Measurements from ENCODE around the gene TRIM5. TPM values are rescaled to one million over a fixed set of nuclear protein-coding genes. Genes with fewer than 3 reads are reported as not detected.
"Not testable (repeated sequence)": the region's sequence is repeated elsewhere in the genome, so short reads cannot be mapped to it uniquely, and the experiment has no call there.

TRIM5 gene, protein sequence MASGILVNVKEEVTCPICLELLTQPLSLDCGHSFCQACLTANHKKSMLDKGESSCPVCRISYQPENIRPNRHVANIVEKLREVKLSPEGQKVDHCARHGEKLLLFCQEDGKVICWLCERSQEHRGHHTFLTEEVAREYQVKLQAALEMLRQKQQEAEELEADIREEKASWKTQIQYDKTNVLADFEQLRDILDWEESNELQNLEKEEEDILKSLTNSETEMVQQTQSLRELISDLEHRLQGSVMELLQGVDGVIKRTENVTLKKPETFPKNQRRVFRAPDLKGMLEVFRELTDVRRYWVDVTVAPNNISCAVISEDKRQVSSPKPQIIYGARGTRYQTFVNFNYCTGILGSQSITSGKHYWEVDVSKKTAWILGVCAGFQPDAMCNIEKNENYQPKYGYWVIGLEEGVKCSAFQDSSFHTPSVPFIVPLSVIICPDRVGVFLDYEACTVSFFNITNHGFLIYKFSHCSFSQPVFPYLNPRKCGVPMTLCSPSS
- 10 to 100 TPM; 37.2 to 38.0 TPM for total RNA-seq

DNA sequence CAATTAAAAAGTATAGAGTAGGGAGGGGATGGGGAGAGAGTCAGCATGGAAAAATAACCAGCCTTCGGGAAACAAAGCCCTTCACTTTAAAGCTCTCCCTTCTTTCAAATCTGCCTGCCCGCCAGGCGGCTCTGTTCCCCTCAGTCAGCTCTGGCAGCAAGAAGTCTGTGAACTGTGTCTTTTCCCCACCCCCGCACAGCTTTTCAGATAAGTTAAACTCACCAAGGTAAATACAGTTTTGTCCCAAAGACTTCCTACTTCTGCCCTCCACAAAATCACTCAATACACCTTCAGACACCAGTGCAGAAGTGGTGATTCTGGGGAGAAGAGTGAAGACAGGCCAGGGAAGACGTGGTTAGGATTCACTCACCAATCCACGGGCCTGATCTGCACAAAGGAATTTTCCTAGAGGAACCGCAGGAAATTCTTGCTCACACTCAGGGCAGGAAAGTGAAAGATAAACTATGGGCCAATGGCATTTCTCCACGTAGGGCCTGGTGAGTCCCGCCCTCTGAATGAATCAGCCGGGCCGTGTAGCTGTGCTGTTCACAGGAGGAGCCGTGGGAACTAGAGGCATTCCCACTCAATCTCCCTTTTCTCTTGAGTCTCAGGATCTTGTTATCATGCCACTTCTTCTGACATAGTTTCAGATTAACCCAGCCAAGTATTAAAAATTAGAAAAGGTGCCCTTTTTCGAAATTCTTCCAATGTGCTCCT, at the start of gene TRIM5:
TSS of gene TRIM5 (minus strand) at position 429 of the 717 bp plus-strand sequence. CDS start 4,897 bp downstream, outside the sequence.
- peak within 1 kb of the TSS; percentile 96 for H3K4me3 Mint-ChIP-seq

DNA sequence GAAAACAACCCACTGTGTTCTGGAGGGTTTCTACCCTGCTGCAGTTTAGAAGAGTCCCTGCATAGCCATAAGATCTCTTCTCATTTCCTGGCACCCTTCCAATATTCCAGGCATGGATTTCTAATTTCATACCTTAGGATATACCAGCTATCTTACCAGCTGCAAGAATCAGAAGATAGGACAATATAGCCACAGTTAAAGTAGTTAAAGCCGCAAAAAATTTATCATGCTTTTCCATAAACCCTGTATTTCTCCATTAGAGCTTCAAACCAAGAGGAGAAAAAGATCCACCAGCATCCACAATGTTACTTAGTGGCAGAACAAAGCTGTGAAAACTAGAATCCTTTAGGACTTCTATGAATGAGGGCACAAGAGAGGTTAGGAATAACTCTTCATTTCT, 42.8 kb upstream of the TRIM5 start:
- CTCF ChIA-PET, result no interaction called here
- no peaks in the 10 kb centered on the region for H3K4me1 Mint-ChIP-seq (ENCODE audit: low read depth)
- no peaks in the 10 kb centered on the region for H3K27me3 Mint-ChIP-seq (ENCODE audit: low read depth)
- no peak for DNase-seq
- no peaks in the 10 kb centered on the region for H3K9me3 Mint-ChIP-seq
- H3K27ac Mint-ChIP-seq, result no peak overlapping the region
- H3K4me3 Mint-ChIP-seq, result no peak overlapping the region
- peaks cover 4% of the 10 kb centered on the region for H3K36me3 Mint-ChIP-seq (ENCODE audit: low read depth)
- intact Hi-C loops (cut with micrococcal nuclease), result no loop called here

More for the DNA sequence above, at the start of gene TRIM5:
- intact Hi-C loops (cut with micrococcal nuclease), result loop anchor here (1.0 to 5.0 kb wide), 13 partner anchors 16 to 1843 kb away; partner anchors contain the start of genes APBB1, FHIP1B, MRPL17 and OR52N2
- CTCF ChIA-PET, result interaction anchor here (0.6 to 2.2 kb wide), 18 partner anchors 15 to 402 kb away, joined by 3 to 7 read pairs (median 4); partner anchors contain the start of genes OR52N2 and TRIM34
- Mint-ChIP-seq H3K4me1 (ENCODE audit: low read depth) (peaks cover 42% of the 10 kb centered on the region), H3K27me3 (ENCODE audit: low read depth) (no peaks in the 10 kb centered on the region), H3K9me3 (no peaks in the 10 kb centered on the region), H3K27ac (peak within 1 kb of the TSS; percentile 95), H3K36me3 (ENCODE audit: low read depth) (peaks cover 10% of the 10 kb centered on the region)
- peak; percentile 92 for DNase-seq

DNA sequence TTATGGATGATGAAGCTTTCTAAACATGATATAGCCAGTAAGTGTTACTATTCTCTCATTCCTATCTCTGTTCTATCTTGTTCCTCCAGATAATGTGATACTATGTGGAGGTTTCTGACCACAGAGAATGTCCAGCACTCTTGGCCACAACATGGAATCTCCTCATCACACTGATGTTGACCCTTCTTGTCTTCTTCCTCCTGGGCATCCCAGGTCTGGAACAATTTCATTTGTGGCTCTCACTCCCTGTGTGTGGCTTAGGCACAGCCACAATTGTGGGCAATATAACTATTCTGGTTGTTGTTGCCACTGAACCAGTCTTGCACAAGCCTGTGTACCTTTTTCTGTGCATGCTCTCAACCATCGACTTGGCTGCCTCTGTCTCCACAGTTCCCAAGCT, 41.5 kb upstream of the TRIM5 start:
- DNase-seq, result no peak
- Mint-ChIP-seq H3K4me3 (no peak overlapping the region), H3K27ac (no peak overlapping the region), H3K27me3 (ENCODE audit: low read depth) (no peaks in the 10 kb centered on the region), H3K4me1 (ENCODE audit: low read depth) (no peaks in the 10 kb centered on the region), H3K9me3 (no peaks in the 10 kb centered on the region), H3K36me3 (ENCODE audit: low read depth) (peaks cover 5% of the 10 kb centered on the region)
- CTCF ChIA-PET, result interaction anchor here (0.9 kb wide), 1 partner anchor 13 kb away, joined by 3 read pairs; no protein-coding TSS in a partner anchor
- intact Hi-C loops (cut with micrococcal nuclease), result no loop called here

DNA sequence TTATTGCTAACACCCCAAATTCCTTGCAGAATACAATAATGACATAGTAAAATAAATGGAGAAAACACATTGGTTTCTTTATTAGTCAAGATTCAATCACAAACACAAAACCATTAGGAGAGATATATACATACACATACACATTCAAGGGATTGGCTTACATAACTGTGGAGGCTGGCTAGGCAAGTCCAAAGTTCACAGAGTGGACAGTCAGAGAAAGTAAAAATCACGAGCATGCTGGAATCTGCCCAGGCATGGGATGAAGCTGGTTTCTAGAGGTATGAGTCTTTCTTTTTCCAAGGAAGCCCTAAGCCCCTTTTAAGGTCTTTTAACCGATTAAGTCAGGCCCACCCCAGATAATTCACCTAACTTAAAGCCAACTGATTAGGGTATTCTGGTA, 37.7 kb upstream of the TRIM5 start:
- intact Hi-C loops (cut with micrococcal nuclease), result no loop called here
- H3K4me1 Mint-ChIP-seq (ENCODE audit: low read depth), result no peaks in the 10 kb centered on the region

DNA sequence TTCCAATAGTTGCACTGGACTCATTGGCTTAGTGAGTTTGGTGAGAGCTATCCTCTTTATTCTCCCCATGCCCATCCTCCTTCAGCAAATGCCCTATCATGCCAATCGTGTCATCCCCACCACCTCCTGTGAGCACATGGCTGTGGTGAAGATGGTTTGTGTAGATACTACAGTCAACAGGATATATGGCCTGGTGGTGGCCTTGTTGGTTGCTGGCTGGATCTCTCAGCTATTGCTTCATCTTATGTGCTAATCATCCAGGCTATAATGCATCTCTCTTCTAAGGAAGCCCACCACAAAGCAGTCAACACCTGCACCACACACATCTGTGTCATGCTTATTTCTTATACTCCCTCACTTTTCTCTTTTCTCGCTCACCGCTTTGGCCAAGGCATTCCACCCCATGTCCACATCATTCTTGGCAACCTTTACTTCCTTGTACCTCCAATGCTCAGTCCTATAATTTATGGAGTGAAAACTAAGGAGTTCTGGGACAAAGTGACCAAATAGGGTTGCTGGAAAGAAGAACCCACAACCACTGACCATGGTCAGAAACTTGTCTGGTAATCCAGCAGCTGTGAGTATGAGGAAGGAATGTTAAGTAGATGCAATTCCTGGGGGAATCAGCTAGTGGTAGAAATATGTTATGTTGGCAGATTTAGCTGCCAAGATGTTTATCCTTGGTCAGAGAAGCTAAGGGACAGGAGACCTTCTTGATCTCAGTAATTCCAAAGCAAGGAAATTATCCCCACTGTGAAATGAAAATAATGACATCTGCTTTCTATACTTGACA, 35.0 kb upstream of the TRIM5 start:
- Mint-ChIP-seq H3K4me1 (ENCODE audit: low read depth) (no peaks in the 10 kb centered on the region), H3K27ac (no peak overlapping the region), H3K27me3 (ENCODE audit: low read depth) (no peaks in the 10 kb centered on the region), H3K36me3 (ENCODE audit: low read depth) (peaks cover 14% of the 10 kb centered on the region), H3K9me3 (peaks cover 7% of the 10 kb centered on the region), H3K4me3 (no peak overlapping the region)
- CTCF ChIA-PET, result no interaction called here
- DNase-seq, result no peak
- intact Hi-C loops (cut with micrococcal nuclease), result no loop called here

More for the DNA sequence above, 37.7 kb upstream of the TRIM5 start:
- Mint-ChIP-seq H3K9me3 (peaks cover 4% of the 10 kb centered on the region), H3K4me3 (no peak overlapping the region), H3K27me3 (ENCODE audit: low read depth) (no peaks in the 10 kb centered on the region), H3K36me3 (ENCODE audit: low read depth) (peaks cover 14% of the 10 kb centered on the region), H3K27ac (no peak overlapping the region)
- CTCF ChIA-PET, result no interaction called here
- DNase-seq, result no peak

DNA sequence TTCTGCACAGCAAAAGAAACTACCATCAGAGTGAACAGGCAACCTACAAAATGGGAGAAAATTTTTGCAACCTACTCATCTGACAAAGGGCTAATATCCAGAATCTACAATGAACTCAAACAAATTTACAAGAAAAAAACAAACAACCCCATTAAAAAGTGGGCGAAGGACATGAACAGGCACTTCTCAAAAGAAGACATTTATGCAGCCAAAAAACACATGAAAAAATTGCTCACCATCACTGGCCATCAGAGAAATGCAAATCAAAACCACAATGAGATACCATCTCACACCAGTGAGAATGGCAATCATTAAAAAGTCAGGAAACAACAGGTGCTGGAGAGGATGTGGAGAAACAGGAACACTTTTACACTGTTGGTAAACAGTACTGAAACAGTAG, 31.6 kb upstream of the TRIM5 start:
- H3K27me3 Mint-ChIP-seq (ENCODE audit: low read depth); H3K9me3 Mint-ChIP-seq; intact Hi-C loops (cut with micrococcal nuclease): not testable (repeated sequence)

DNA sequence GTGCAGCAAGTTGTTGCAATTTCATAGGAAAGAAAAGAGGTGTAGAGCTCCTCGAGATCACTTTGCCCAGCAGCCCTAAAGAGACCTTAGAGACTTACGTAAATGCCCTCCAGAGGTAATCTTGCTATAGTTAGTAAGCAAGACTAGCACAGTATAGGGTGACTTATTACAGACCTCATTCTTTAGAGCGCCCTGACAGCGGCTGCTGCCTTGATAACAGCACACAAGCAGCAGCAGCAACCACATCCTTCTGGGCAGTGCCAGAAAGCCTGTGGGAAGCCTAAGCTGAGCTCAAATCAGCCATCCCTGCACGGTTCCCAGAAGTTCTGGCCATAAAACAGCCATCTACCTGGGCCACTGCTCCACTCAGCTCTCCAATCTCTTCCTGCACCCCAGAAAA, 28.8 kb upstream of the TRIM5 start:
- Mint-ChIP-seq H3K9me3 (peaks cover 7% of the 10 kb centered on the region), H3K27ac (no peak overlapping the region), H3K27me3 (ENCODE audit: low read depth) (no peaks in the 10 kb centered on the region), H3K36me3 (ENCODE audit: low read depth) (peaks cover 20% of the 10 kb centered on the region), H3K4me1 (ENCODE audit: low read depth) (peaks cover 3% of the 10 kb centered on the region), H3K4me3 (no peak overlapping the region)
- intact Hi-C loops (cut with micrococcal nuclease), result no loop called here
- CTCF ChIA-PET, result interaction anchor here (0.6 to 1.6 kb wide), 5 partner anchors 13 to 114 kb away, joined by 3 to 5 read pairs (median 3); no protein-coding TSS in a partner anchor
- DNase-seq, result no peak

More for the DNA sequence above, 31.6 kb upstream of the TRIM5 start:
- H3K36me3 Mint-ChIP-seq (ENCODE audit: low read depth), result peaks cover 12% of the 10 kb centered on the region
- H3K27ac Mint-ChIP-seq; CTCF ChIA-PET; H3K4me3 Mint-ChIP-seq; DNase-seq; H3K4me1 Mint-ChIP-seq (ENCODE audit: low read depth): not testable (repeated sequence)

DNA sequence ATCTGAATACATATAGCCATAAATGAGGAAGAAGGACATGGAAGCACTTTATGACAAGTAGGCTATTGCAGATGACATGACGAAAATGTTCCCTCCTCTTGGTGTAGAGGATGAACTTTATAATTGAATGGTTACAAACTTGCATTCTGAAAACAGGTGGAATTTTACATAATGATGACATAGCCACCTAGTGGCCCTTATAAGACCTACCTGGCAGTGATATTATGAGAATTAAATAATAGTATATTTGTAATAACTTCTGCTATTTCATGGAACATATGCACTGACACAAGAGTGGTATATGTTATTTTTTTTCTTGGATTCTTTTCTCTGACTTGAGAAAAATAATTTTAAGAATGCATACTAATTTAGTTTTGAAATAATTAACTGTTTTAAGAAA, 27.6 kb upstream of the TRIM5 start:
- peaks cover 24% of the 10 kb centered on the region for H3K36me3 Mint-ChIP-seq (ENCODE audit: low read depth)
- peaks cover 3% of the 10 kb centered on the region for H3K4me1 Mint-ChIP-seq (ENCODE audit: low read depth)
- CTCF ChIA-PET, result interaction anchor here (1.1 to 1.6 kb wide), 5 partner anchors 11 to 236 kb away, joined by 3 to 5 read pairs (median 5); no protein-coding TSS in a partner anchor
- H3K27ac Mint-ChIP-seq, result peak overlapping the region; percentile 7
- H3K4me3 Mint-ChIP-seq, result no peak overlapping the region
- intact Hi-C loops (cut with micrococcal nuclease), result loop anchor here (1.0 kb wide), 3 partner anchors 28 to 236 kb away; no protein-coding TSS in a partner anchor
- H3K27me3 Mint-ChIP-seq (ENCODE audit: low read depth), result no peaks in the 10 kb centered on the region
- DNase-seq, result no peak
- peaks cover 3% of the 10 kb centered on the region for H3K9me3 Mint-ChIP-seq

DNA sequence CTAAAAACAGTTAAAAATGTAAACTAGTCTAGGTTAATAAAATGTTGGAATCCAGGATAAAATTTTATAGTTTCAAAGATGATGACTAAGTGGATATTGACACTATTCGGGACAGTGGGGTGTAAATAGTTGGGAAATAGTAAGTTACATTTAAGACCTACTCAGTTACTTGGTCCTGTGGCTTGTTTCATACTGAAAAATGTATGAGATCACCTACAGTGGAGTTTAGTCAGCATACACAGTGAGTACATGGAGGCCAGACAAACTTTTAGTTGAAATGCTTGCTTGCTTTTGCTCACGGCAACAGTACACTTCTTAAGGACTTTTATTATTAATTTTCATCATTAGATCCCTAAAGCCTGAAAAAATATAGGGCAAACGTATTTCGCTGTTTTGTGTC, 20.8 kb upstream of the TRIM5 start:
- no peak overlapping the region for H3K4me3 Mint-ChIP-seq
- CTCF ChIA-PET, result interaction anchor here (1.1 kb wide), 1 partner anchor 21 kb away, joined by 5 read pairs; the partner anchor contains the start of gene TRIM5
- peaks cover 57% of the 10 kb centered on the region for H3K36me3 Mint-ChIP-seq (ENCODE audit: low read depth)
- no peaks in the 10 kb centered on the region for H3K27me3 Mint-ChIP-seq (ENCODE audit: low read depth)
- H3K4me1 Mint-ChIP-seq (ENCODE audit: low read depth), result peaks cover 31% of the 10 kb centered on the region
- intact Hi-C loops (cut with micrococcal nuclease), result no loop called here
- DNase-seq, result no peak
- H3K27ac Mint-ChIP-seq, result no peak overlapping the region
- no peaks in the 10 kb centered on the region for H3K9me3 Mint-ChIP-seq

DNA sequence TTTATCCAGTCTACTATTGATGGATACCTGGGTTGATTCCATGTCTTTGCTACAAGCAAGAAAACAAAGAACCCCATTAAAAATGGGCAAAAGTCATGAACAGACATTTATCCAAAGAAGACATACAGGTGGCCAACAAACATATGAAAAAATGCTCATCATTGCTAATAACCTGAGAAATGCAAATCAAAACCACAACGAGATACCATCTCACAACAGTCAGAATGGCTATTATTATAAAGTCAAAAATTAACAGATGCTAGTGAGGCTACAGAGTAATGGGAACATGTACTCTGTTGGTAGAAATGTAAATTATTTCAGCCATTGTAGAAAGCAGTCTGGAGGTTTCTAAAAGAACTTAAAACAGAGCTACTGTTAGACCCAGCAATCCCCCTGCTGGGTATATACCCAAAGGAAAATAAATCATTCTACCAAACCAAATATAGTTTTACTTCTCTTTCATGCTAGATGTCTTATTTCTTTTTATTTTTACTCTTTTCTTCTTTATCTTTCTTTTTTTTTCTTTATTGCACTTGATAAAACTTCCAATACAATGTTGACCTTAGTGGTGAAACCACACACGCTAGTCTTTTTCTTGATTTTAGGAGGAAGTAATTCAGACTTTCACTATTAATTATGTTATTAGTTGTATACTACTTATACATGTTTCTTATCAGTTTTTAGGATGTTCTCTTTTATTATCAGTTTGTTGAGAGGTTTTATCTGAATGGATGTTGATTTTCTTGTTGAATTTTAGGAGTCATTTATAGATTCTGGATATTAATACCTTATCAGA, 19.1 kb upstream of the TRIM5 start:
- CTCF ChIA-PET, result interaction anchor here (1.0 to 1.1 kb wide), 2 partner anchors 9 to 105 kb away, joined by 4 read pairs; no protein-coding TSS in a partner anchor
- H3K4me3 Mint-ChIP-seq, result no peak overlapping the region
- DNase-seq, result no peak
- H3K4me1 Mint-ChIP-seq (ENCODE audit: low read depth), result peaks cover 42% of the 10 kb centered on the region
- peaks cover 61% of the 10 kb centered on the region for H3K36me3 Mint-ChIP-seq (ENCODE audit: low read depth)
- no peaks in the 10 kb centered on the region for H3K27me3 Mint-ChIP-seq (ENCODE audit: low read depth)
- no peak overlapping the region for H3K27ac Mint-ChIP-seq
- intact Hi-C loops (cut with micrococcal nuclease), result no loop called here
- no peaks in the 10 kb centered on the region for H3K9me3 Mint-ChIP-seq

DNA sequence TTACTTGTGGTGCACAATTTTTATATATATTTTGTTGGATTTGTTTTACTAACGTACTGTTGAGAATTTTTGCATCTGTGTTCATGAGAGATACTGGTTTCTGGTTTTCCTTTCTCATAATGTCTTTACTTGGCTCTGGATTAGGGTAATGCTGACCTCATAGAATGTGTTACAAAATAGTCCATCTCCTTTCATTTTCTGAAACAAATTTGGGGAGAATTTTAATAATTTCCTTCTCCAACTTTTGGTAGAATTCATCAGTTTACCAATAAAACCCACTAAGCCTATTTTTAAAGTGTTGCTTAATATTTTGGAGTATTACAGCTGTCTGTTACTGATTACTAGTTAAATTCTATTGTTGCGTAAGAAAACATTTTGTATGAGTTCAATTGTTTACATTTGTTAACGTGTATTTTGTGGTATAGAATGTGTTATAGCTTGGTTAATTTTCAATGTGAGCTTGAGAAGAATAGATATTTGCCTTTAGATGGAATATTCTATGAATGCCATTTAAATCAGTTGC, 16.2 kb upstream of the TRIM5 start:
- no peak for DNase-seq
- no peak overlapping the region for H3K4me3 Mint-ChIP-seq
- peaks cover 74% of the 10 kb centered on the region for H3K36me3 Mint-ChIP-seq (ENCODE audit: low read depth)
- intact Hi-C loops (cut with micrococcal nuclease), result loop anchor here (1.0 to 2.0 kb wide), 2 partner anchors 10 to 16 kb away; partner anchors contain the start of gene TRIM5
- CTCF ChIA-PET, result interaction anchor here (1.3 to 1.7 kb wide), 2 partner anchors 11 to 16 kb away, joined by 5 to 6 read pairs; partner anchors contain the start of gene TRIM5
- peaks cover 65% of the 10 kb centered on the region for H3K4me1 Mint-ChIP-seq (ENCODE audit: low read depth)
- no peaks in the 10 kb centered on the region for H3K27me3 Mint-ChIP-seq (ENCODE audit: low read depth)
- H3K27ac Mint-ChIP-seq, result peak overlapping the region; percentile 72
- H3K9me3 Mint-ChIP-seq, result no peaks in the 10 kb centered on the region
